GM12864 (cell line): ENCODE measurements around the gene TMEM245.
A peak's percentile ranks its signal among the peaks of the same experiment; 100 is the strongest.

Experiments used
- DNase-seq: peaks from one replicate; pipeline ENCODE4 v3.0.0-alpha.2; 2011; ENCODE audit warnings: low read depth
- H3K4me3 ChIP-seq: 2 replicates; pipeline ENCODE4 v1.5.1; 2011; ENCODE audit warnings: mild to moderate bottlenecking, low read depth, low read length, control low read depth
- CTCF ChIP-seq: IDR thresholded peaks from 2 replicates; pipeline ENCODE4 v1.5.1; 2011; ENCODE audit warnings: low read depth, mild to moderate bottlenecking, moderate library complexity, low read length, control low read depth, inconsistent platforms; ENCODE audit errors: missing control alignments

TMEM245 gene

GRCh38 chr9:109121232-109121796 is 1.6 kb upstream of the TMEM245 start:
- no peak for DNase-seq
- no peak for TF ChIP-seq CTCF
- no peak overlapping the region for H3K4me3 ChIP-seq

- DNase-seq: no peak
- TF ChIP-seq CTCF: no peak
- H3K4me3 ChIP-seq: no peak overlapping the region; the same call in 1 of the 2 replicates
Observed at GRCh38 chr9:109120204-109120789, 550 bp upstream of the TMEM245 start.

- TF ChIP-seq CTCF: no peak
- DNase-seq: no peak
- H3K4me3 ChIP-seq: peak overlapping the region; percentile 93
Observed at GRCh38 chr9:109118808-109119438, 824 bp downstream of the TMEM245 start.

GRCh38 chr9:109117856-109118807 is 1.6 kb downstream of the TMEM245 start:
- no peak for DNase-seq
- TF ChIP-seq CTCF: no peak

GRCh38 chr9:109115931-109116526 is 3.7 kb downstream of the TMEM245 start:
- no peak for TF ChIP-seq CTCF
- DNase-seq: no peak
- no peak overlapping the region for H3K4me3 ChIP-seq

More at GRCh38 chr9:109117856-109118807, 1.6 kb downstream of the TMEM245 start:
- H3K4me3 ChIP-seq: peak overlapping the region; percentile 93

- TF ChIP-seq CTCF: no peak
- H3K4me3 ChIP-seq: no peak overlapping the region
Observed at GRCh38 chr9:109114670-109115069, 5.1 kb downstream of the TMEM245 start.

More at GRCh38 chr9:109114670-109115069, 5.1 kb downstream of the TMEM245 start:
- DNase-seq: no peak
